GM18511 (cell line): Measurements from ENCODE around the gene VTA1.
A peak's percentile ranks its signal among the peaks of the same experiment; 100 is the strongest.
"Not testable (repeated sequence)": the region's sequence is repeated elsewhere in the genome, so short reads cannot be mapped to it uniquely, and the experiment has no call there.

Source experiments
- ATAC-seq: cut with Tn5 transposase; IDR thresholded peaks from one replicate; pipeline ENCODE4 v1.9.1; 2021; ENCODE audit warnings: mild to moderate bottlenecking, moderate library complexity; ENCODE audit not compliant: unreplicated experiment

The VTA1 gene, protein sequence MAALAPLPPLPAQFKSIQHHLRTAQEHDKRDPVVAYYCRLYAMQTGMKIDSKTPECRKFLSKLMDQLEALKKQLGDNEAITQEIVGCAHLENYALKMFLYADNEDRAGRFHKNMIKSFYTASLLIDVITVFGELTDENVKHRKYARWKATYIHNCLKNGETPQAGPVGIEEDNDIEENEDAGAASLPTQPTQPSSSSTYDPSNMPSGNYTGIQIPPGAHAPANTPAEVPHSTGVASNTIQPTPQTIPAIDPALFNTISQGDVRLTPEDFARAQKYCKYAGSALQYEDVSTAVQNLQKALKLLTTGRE

DNA sequence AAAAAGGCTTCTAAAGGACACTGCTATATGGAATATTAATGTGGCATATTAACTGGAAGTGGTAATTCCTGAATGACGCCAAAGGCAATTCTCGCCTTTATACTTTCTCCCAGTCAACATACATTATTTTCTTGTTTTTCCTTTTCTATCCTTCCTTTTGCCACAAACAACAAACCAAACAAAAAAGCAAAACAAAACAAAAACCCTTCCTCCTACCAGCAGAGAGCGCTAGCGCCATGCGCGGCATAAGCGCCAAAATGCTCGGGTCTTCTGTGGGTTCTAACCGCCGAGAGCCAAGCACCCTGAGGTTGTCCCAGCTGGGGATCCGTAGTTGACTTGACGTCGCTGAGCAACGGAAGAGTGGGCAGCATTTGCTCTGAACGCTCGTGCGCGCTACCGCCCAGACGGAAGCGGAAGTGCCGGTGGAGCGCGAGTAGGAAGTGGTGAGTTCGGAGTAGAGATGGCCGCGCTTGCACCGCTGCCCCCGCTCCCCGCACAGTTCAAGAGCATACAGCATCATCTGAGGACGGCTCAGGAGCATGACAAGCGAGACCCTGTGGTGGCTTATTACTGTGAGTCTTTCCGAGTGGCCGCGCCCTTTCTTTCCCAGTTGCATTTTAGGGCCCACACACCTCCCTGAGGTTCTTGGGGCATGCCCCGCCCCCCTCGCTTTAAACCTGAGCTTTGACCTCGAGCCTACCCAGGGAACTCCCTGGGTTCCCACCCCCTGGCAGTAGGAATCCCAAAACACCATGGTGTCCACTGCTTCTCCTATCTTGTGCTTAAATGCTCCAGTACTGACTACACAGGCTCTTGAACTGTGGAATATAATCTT, at the start of gene VTA1, which contains the start of gene NMBR:
TSS of gene VTA1 (plus strand) at position 436 of the 835 bp plus-strand sequence. CDS start at position 461, 25 bp downstream.
TSS of gene NMBR (minus strand) at position 295 of the 835 bp plus-strand sequence. CDS start 58,464 bp downstream, outside the sequence.
- peak; percentile 100 for ATAC-seq

DNA sequence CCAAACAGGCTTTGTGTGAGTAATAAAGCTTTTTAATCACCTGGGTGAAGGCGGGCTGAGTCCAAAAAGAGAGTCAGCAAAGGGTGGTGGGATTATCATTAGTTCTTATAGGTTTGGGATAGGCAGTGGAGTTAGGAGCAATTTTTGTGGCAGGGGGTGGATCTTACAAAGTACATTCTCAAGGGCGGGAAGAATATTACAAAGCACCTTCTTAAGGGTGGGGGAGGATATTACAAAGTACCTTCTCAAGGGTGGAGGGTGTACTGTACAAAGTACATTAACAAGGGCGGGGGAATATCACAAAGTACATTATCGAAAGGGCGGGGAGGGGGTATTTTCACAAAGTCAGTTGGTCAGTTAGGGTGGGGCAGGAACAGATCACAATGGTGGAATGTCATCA, 42.2 kb upstream of the VTA1 start:
- not testable (repeated sequence) for ATAC-seq

DNA sequence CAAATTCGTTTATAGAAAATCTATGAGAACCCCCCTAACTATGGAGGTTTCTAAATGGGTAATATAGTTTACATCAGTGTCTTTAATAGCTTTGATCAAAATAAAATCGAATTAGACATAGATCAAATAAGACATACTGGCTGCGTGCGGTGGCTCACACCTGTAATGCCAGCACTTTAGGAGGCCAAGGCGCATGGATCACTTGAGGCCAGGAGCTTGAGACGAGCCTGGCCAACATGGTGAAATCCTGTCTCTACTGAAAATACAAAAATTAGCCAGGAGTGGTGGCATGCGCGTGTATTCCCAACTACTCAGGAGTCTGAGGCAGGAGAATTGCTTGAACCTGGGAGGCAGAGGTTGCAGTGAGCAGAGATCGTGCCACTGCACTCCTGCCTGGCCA, 36.2 kb upstream of the VTA1 start:
- ATAC-seq, result not testable (repeated sequence)

DNA sequence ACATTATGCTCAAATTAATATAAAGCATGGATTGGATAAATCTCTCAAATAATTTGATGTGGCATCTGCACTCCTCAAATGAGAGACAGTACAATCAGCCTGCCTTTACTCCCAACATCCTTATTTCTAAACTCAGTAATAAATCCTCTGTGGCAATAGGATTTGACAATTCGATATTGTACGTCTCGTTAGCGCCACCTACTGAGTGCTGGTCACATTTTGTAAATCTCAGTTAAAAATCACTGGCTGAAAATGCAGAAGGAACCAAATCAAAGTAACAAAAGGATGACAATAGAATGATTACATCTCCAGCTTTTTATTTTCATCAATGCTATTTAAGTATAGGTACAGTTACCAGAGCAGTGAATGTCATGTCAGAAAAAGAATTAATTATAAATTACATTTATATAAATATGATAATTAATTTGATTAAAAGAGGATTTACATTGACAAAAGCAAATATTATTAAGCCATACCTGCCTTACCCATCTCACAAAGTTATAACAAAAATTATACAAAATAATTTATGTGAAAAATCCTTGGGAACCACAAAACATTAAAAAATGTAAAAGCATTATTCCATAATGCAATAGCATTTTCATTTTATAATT, 34.5 kb upstream of the VTA1 start:
- ATAC-seq, result peak; percentile 65

DNA sequence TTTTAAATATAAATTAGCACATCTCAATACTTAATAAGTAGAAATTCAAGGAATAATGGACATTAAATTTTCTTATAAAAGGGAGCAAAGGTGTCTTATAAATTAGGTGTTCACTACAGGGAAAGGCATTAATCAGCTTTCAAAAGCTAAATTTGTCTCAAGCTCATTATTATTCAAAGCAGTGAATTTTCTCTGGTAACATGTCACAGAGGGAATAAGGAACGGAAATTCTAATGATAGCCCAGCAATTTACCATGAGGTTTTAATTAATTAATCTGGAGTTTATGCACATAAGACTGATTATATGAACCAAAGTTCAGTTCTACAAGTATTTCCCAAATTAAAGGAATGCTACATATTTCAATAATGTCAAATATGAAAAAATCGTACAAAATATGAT, 29.7 kb upstream of the VTA1 start:
- no peak for ATAC-seq

DNA sequence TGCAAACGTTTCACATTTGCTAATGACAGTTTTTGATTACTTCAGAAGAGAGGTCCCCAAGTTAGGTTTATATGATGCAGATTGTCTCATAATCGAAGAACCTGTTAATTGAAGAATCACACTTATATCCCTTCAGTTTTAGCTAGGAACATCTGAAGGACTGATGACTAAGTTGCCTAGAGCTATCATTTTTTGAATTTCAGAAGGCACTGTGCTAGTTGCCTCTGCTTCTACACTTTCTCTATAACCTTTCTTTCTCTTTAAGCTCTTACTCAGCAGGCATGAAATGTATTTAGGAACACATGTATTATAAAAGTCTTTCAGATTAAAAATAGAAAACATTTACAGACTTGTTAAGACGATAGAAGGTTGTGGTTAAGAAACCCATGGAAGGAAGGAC, 28.7 kb upstream of the VTA1 start:
- ATAC-seq, result no peak

DNA sequence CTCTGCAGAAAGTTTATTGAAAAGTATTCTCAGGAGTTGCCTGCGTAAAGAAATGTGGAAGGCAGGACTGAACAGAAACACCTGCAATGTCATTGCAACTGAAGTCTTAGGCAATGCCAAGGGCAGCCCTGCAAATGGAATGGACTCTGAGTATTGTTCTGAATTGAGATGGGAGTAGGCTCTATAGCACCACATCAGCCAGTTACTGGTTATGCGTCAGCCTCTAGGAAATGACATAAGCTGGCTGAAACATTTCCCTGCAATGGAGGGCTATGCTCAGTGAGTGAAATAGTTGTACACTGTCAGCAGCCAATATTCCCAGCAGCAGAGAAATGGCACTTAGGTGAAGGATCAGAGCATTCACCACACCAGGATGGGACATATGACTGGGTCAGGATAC, 28.1 kb upstream of the VTA1 start:
- ATAC-seq, result no peak

DNA sequence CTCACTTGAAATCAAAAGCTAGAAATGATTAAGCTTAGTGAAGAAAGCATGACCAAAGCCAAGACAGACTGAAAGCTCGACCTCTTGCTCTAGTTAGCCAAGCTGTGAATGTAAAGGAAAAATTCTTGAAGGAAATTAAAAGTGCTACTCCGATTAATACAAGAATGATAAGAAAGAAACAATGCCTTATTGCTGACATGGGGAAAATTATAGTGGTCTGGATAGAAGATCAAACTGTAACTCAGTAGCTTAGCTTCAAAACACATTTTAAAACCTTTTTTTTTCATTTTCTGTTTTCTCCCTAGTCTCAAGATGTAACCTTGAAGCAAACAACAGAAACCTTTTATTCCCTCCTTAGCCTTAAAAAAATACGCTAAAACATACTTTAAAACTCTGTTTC, 25.7 kb upstream of the VTA1 start:
- ATAC-seq, result no peak

DNA sequence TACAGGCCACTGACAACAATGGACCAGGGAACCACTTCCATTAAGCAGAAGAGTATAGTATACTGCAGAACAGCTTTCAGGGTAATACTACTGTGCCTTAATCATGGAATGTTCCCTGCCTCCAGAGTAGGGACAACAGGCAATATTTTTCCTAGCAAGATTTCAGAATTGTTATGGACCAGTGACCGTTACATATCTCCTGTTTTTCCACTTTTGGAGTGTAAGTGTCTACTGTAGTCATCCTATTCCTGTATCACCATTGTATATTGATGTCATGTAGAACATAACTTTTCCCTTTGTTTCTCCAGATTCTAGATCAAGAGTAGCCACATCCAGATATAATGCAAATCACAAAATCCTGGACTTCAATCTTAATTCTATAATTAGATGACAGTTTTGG, 16.2 kb upstream of the VTA1 start:
- ATAC-seq, result no peak

DNA sequence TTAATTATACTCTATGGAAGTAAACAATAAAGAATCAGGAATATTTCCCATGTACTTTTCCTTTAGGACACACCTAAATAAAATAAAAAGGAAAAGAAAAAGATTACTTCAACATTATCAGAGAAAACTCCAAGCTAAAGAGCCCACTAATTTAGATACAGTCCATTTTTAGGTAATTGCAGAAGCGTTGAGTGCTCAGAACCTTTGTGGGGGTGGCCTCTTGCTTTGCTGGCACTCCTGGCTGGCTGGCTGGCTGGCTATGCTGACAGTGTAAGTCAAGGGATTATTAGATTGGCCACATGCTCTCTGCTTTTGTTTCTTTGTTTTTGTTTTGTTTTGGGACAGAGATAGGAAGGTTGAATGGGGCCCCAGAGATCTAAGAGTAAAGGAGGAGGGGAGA, 14.4 kb upstream of the VTA1 start, which contains the start of gene GJE1:
TSS of gene GJE1 (plus strand) at position 301 of the 400 bp plus-strand sequence. CDS start 234 bp downstream, outside the sequence.
- ATAC-seq, result no peak

DNA sequence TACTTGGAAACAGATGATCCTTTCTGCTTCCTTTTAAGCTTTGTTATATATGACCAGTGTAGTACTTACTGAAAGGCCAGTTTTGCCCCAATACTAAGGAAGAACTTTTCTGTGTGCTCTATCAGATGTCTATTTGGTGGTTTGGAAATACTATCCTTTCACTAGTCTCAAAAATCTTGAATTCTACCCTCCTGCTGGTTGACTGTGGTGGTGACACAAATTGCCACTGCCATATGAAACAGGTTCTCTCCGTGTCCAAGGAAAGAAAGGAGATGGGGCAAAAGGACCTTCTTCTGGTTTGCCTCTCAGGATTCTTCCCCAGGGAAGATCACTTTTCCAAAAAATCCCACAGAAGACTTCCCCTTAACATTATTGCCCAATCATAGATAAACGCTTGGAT, 8.2 kb upstream of the VTA1 start:
- ATAC-seq, result no peak

DNA sequence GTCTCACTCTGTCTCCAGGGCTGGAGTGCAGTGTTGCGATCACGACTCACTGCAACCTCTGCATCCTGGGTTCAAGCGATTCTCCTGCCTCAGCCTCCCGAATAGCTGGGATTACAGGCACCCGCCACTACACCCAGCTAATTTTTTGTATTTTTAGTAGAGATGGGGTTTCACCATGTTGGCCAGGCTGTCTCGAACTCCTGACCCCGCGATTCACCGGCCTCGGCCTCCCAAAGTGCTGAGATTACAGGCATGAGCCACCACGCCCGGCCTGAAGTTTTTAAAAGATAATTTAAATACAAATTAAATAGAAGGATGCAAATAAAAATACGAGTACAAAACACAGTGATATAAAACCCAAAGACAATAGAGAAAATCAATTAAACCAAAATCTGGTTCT, 5.5 kb upstream of the VTA1 start:
- not testable (repeated sequence) for ATAC-seq

DNA sequence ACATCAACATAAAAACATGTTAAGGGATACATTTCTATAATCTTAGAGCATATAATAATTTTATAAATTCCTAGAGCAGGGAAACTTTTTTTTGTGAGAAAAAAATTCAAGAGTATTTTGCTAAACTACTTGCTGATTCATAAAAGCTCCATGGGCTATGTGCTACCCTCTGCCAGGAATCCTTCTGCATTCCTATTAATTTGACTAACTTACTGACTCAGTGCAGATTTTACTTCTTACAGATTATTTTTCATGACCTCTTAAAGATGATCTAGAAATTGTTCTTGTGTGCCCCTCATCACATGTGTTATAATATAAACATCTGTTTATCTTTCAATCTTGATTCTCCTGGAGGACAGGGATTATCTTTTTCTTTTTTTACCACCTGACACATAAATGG, 5.7 kb downstream of the VTA1 start:
- no peak for ATAC-seq

DNA sequence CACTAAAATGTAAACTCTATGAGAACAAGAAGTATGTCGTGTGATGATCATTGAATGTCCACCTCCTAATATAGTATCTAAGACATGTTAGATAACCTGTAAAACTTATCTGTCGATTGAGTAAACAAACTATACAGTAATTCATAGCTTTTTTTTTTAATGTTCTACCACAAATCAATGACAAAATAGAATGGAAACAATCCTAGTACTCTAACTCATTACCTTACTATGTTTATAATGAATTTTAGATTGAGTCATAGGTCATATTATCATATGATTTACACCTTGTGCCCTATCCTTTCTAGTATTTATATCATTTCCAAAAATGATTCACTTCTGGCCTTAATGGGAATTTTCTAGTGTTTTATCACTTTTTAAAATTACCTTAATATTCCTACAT, 6.1 kb downstream of the VTA1 start:
- ATAC-seq, result no peak

DNA sequence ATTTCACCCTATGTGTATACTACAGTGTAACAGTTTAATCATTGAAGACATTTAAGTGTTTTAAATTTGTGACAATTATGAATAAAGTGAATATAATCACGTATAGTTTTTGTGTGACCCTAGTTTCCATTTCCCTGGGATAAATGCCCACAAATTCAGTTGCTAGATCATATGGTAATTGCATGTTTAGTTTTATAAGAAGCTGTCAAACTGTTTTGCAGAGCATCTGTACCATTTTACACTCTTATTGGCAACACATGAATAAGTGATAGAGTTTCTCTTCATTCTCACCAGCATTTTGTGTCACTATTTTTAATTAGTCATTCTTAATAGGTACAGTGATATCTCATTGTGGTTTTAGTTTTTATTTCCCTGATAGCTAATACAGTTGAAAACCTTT, 7.3 kb downstream of the VTA1 start:
- ATAC-seq, result no peak

DNA sequence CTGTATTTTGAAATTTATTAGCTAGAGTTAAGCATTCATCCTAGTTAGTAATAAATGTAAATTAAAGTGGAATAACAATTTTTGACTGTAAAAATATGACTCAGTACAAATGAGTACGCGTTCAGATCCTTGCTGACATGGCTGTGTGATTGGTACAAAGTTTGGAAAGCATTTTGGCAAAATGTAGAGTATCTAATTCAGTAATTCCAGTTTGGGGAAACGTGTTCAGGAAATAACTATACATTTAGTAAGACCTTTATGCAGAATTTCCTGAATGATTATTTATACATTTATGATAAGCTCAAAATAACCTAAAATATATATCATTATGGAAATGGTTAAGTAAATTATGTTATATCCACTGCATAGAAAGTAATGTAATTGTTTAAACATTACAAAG, 8.0 kb downstream of the VTA1 start:
- ATAC-seq, result no peak

DNA sequence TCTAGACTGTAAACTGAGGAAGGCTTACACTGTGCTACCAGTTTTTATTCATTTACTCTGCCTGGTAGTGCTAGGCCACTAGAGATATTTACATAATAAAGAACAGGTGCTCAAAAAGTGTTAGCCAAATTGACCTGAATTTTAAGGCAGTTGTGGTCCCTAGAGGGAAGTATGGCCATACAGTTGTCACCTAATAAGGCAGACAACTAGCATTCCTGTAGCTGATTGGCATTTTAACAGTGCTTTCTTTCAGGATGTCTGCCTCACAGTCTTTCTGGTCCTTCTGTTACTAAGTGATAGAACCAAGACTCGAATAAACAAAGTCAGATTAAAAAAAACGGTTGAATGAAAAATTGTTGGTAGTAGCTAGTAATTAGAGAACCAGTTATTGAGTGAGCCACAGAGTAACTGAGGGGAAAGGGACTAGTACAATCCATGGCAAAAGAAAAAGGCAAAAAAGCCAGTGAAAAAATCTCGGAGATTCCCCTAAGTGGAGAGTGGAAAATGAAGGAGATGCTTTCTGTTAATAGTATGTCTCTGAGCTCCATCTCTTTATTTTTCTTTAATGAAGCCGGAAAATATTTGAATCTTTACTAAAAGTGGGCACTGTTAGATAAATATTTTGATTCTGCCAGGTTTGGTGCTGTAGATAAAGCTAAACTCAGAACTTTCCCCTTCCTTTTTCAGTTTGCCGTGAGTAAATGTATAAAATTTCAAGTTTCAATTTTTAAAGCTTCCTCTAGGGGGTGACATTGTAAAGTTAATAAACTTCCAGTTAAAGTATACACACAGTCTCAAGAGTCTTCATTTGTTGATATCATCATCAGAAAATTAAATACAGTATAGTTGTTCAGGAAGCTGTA, 9.1 kb downstream of the VTA1 start:
- ATAC-seq, result peak; percentile 72

DNA sequence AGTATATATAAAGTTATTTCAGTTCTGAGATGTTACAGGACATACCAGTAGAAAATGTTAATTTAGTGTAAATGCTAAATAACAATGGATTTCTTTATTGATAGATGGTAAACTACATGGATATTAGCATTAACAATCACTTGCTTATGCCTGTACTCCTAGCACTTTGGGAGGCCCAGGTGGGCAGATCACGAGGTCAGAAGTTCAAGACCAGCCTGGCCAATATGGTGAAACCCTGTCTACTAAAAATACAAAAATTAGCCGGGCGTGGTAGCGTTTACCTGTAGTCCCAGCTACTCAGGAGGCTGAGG, 9.7 kb downstream of the VTA1 start:
- not testable (repeated sequence) for ATAC-seq

DNA sequence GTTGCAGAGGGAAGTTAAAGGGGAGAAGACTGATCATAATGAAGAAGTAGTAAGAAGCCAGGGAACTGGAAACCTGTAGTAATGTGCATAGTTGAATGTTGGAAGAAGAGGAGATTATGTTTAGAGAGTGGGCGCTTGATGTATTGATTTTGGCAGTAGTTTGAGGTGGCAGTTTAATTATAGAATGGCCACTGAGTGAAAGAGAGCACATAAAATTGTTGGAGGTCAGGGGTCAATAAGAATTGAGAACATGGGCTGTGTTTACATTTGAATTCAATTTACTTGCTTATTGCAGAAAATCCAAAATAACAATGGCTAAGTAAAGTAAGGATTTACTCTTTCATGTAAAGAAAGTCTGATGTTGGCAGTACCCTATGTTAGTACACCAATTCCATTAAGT, 15.7 kb downstream of the VTA1 start:
- ATAC-seq, result no peak

DNA sequence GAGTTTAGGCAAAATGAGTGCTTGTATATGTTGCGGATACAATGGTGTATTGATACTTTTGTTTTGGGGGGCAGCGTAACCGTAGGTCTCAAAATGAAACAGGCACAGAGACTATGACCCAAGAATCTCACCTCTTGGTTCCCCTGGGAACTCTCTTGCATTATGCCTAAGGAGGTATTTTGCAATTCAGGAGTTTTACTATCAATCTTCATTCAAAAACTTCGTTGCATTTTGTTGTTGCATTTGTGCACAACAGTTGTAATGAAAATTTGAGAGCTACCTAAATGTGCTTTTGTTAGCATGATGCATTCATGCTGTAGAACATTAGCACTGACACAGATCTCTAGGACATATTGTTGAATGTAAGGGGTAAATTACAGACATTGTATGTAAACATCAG, 18.2 kb downstream of the VTA1 start:
- ATAC-seq, result no peak

DNA sequence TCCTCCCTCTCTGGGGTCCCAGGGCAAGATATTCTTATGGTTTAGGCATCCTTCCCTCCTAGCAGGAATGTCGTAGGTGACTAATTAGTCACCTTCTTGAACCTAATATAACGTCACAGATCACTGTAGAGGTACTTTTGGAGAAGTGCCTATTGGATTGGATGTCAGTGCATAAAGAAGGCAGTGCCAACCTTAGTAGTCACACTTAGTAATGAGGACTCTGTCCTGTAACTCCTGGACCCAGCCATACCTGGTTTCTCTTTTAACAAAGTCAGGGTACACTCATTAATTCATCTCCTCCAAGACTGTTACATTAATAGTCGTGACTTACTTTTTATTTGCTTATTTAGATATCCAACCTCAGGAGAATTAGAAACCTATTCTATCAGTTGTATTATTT, 20.0 kb downstream of the VTA1 start:
- no peak for ATAC-seq
